Sigmoid colon (tissue), 4 donors: Measurements from ENCODE around the gene SMYD3.

Experiments used
- CTCF ChIP-seq, 4 experiments: fragments of 450-650 bp in 3 of 4; fragments of 200-600 bp in 1 of 4; IDR thresholded peaks; one replicate each; pipeline ENCODE4 v1.5.1; 2016 to 2019; ENCODE audit warnings: antibody characterized with exemption in 4 of 4, mild to moderate bottlenecking in 3 of 4, moderate library complexity in 2 of 4
- EP300 ChIP-seq, 4 donors: sonication (generic); formaldehyde crosslinking; IDR thresholded peaks; one replicate each; pipeline ENCODE4 v1.6.1; 2017; ENCODE audit warnings: antibody characterized with exemption in 4 of 4

GRCh38 chr1:246434335-246434734, 72.7 kb downstream of the SMYD3 start:
- TF ChIP-seq EP300 (IDR thresholded peaks at IDR 0.05): no peak
- no peak for TF ChIP-seq CTCF (IDR thresholded peaks at IDR 0.05)
